ENCODE data around the gene TMEM183A. TPM values are rescaled to one million over a fixed set of nuclear protein-coding genes. Genes with fewer than 3 reads are reported as not detected.

Gene TMEM183A
- total and polyA plus RNA-seq, 10 of the 15 experiments (the other 5 are each of a cell fraction or from before 2014, with no cell fraction given), result 12.3 to 103 (median 66.3) TPM

GRCh38 chr1:202967684-202968281 lies 39.4 kb upstream of the TMEM183A start:
- ChIA-PET SMC1A (ENCODE audit: uncharacterized antibody, unreplicated experiment) (interaction anchor here (0.7 to 1.5 kb wide), 8 partner anchors 8 to 301 kb away, joined by 3 to 8 read pairs (median 3); partner anchors contain the start of gene TMEM183A), POLR2A (interaction anchor here (0.6 to 1.6 kb wide), 4 partner anchors 8 to 39 kb away, joined by 3 to 10 read pairs (median 4); partner anchors contain the start of gene TMEM183A), CTCF (interaction anchor here (0.6 to 1.5 kb wide), 17 partner anchors 8 to 1110 kb away, joined by 3 to 10 read pairs (median 4); partner anchors contain the start of gene KLHL12), RAD21 (ENCODE audit: unreplicated experiment) (interaction anchor here (0.8 to 1.4 kb wide), 5 partner anchors 8 to 1013 kb away, joined by 3 to 4 read pairs (median 4); partner anchors contain the start of genes TIMM17A and TMEM183A)
- H3K27ac ChIP-seq (ENCODE audit: control insufficient read depth, insufficient read depth), result peak overlapping the region; percentile 34; the same call in 1 of the 2 replicates
- no peak for DNase-seq (ENCODE audit: low read depth, low spot score)
- FAIRE-seq, result peak; percentile 90
- peak; percentile 44 for ATAC-seq
- no peaks in the 10 kb centered on the region for H3K9me3 ChIP-seq (replicated peaks; ENCODE audit: control insufficient read depth, insufficient read depth, low read length)
- H3K27me3 ChIP-seq (replicated peaks in 1 of 2; ENCODE audit: control insufficient read depth in 2 of 2, insufficient read depth in 2 of 2, low read length in 1 of 2), result 0 out of 4 replicates have a peak, but pooled peaks cover 0 to 2% of the 10 kb centered on the region in 2 experiments
- no peaks in the 10 kb centered on the region for H4K20me1 ChIP-seq (ENCODE audit: control insufficient read depth, insufficient read depth)
- intact Hi-C loops (cut with micrococcal nuclease; ENCODE audit: unreplicated experiment), result loop anchor here (2.0 kb wide), 2 partner anchors 31 to 41 kb away; partner anchors contain the start of gene KLHL12
- peak overlapping the region; percentile 91 for H2AFZ ChIP-seq (ENCODE audit: control insufficient read depth, low read depth, low read length)
- peaks cover 23% of the 10 kb centered on the region for H3K4me1 ChIP-seq (ENCODE audit: control insufficient read depth, insufficient read depth, low read length)
- TF ChIP-seq LARP7 (IDR thresholded peaks at IDR 0.05) (0 out of 2 replicates have a peak, but pooled peaks have one; percentile 41), E2F4 (IDR thresholded peaks at IDR 0.05; ENCODE audit: low read depth, low read length) (peak; percentile 63; the same call in 1 of the 2 replicates), BCL11A (IDR thresholded peaks at IDR 0.05; ENCODE audit: low read depth, low read length) (no peak), SIN3A (IDR thresholded peaks at IDR 0.05; ENCODE audit: low read depth, low read length) (0 out of 2 replicates have a peak, but pooled peaks have one; percentile 7)
- in situ Hi-C loops (cut with MboI), result no loop called here
- BruUV-seq (replicated peaks), result no TSS peak
- H3K79me2 ChIP-seq (ENCODE audit: control insufficient read depth, insufficient read depth, low read length), result peaks cover 7% of the 10 kb centered on the region
- H3K36me3 ChIP-seq (ENCODE audit: control insufficient read depth in 2 of 2, insufficient read depth in 2 of 2, low read length in 1 of 2), result no peaks in the 10 kb centered on the region; a peak in 2 of 4 replicates
- under 1% methylated on average over 21 of the region's 21 CpGs for WGBS (ENCODE audit: insufficient coverage, insufficient replicate concordance, low lambda C conversion rate, missing lambda C conversion rate)
- peak overlapping the region; percentile 53 for H3K9ac ChIP-seq (ENCODE audit: control insufficient read depth, insufficient read depth, low read length)
- H3K4me3 ChIP-seq, result peak overlapping the region; percentile 82
- peak overlapping the region; percentile 95 for H3K4me2 ChIP-seq (ENCODE audit: control insufficient read depth, insufficient read depth)

All from GM12878 (cell line).